Activated naive CD4-positive, alpha-beta T cell treated with anti-CD3 and anti-CD28 coated beads, Interleukin-2, amount 10 ng/mL, durations not matched to agents 5 hours and 36 hours (primary cell): ENCODE measurements around the gene OR10AG1. TPM values are rescaled to one million over a fixed set of nuclear protein-coding genes. Genes with fewer than 3 reads are reported as not detected.

ENCODE experiments used
- total RNA-seq, 2 experiments: library from RNA; stranded (reverse); gene quantifications; one replicate each; pipeline ENCODE4 v1.2.3, GENCODE V29; 2021

The OR10AG1 gene, protein sequence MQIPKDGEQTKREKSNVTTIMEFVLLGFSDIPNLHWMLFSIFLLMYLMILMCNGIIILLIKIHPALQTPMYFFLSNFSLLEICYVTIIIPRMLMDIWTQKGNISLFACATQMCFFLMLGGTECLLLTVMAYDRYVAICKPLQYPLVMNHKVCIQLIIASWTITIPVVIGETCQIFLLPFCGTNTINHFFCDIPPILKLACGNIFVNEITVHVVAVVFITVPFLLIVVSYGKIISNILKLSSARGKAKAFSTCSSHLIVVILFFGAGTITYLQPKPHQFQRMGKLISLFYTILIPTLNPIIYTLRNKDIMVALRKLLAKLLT
- not detected for total RNA-seq

DNA sequence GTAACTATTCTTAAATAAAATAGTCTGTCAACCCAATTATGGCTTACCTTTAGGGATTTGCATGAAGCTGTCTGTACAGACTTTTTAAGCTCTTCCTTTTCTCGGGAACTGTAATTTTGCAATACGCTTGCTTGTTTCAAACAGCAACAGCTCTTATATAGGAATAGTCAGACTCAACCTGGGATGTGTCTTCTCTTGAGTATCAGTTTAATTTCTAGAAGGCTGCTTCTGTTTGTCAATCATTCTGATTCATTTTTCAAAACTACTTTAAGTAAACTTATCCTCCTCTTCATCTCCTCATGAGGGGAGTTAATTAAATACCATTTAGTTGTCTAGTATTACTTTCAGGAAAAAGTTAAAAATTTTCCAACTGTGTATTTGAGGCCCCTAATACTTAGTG is at the start of gene OR10AG1:
TSS of gene OR10AG1 (minus strand) at position 101 of the 400 bp plus-strand sequence. CDS start at position 63, 38 bp downstream.

DNA sequence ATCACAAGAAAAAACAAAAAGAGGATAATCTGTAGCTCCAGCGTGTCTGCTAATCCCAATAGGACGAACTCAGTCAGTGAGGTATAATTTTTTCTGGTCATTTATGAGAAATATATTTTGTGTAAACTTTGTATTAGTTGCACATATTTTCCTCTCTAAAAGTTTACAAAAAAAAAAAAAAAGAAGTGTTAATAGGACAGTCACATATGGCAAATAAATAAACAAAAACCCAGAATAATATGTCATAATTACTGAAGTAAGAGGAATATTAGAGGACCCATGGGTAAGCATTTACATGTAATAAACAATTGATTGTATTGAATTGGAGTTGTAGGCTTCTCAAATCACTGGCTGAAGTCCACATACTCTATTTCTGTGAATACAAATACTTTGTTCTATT is 24.8 kb upstream of the OR10AG1 start, which contains the start of gene OR5F1:
TSS of gene OR5F1 (minus strand) at position 101 of the 400 bp plus-strand sequence. CDS start at position 101, 0 bp downstream.

DNA sequence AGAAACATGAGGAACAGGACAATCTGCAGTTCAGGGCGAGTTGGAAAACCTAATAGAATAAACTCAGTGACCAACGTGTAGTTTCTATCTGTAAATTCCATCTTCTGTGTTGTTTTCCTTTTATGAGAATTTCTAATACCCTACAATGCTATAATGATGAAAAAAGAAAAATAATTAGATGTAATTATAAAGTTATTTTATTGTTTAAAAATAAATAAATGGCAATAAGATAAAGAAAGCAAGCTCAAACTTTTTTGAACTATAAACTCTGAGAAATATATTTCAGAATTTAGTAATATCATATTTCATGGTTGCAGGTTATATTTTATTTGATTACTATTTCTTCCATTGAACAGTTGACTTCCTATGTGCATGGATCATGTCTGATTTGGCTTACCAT is 33.4 kb downstream of the OR10AG1 start, which contains the start of gene OR5I1:
TSS of gene OR5I1 (minus strand) at position 101 of the 400 bp plus-strand sequence. CDS start at position 101, 0 bp downstream.

Other genes starting within 250 kb of the OR10AG1 start
- not detected for gene OR5D13, start 196.5 kb downstream of the OR10AG1 start, total RNA-seq
- not detected for gene OR5D14, start 174.4 kb downstream of the OR10AG1 start, total RNA-seq
- not detected for gene OR5L1, start 158.6 kb downstream of the OR10AG1 start, total RNA-seq
- gene OR5D18, start 150.3 kb downstream of the OR10AG1 start, total RNA-seq, result not detected
- gene OR5L2, start 142.7 kb downstream of the OR10AG1 start, total RNA-seq, result not detected
- not detected for gene OR5D16, start 131.2 kb downstream of the OR10AG1 start, total RNA-seq
- gene TRIM51, start 86.6 kb downstream of the OR10AG1 start, total RNA-seq, result not detected
- gene OR5W2, start 55.4 kb downstream of the OR10AG1 start, total RNA-seq, result not detected
- gene OR5I1, start 33.5 kb downstream of the OR10AG1 start, total RNA-seq, result not detected
- not detected for gene OR5F1, start 24.7 kb upstream of the OR10AG1 start, total RNA-seq
- not detected for gene OR5AS1, start 57.7 kb upstream of the OR10AG1 start, total RNA-seq
- not detected for gene OR8I2, start 123.4 kb upstream of the OR10AG1 start, total RNA-seq
- not detected for gene OR8H2, start 133.7 kb upstream of the OR10AG1 start, total RNA-seq
- gene OR8H3, start 152.4 kb upstream of the OR10AG1 start, total RNA-seq, result not detected
- gene OR8J3, start 170.3 kb upstream of the OR10AG1 start, total RNA-seq, result not detected
- gene OR8K5, start 190.4 kb upstream of the OR10AG1 start, total RNA-seq, result not detected
- gene OR5J2, start 206.7 kb upstream of the OR10AG1 start, total RNA-seq, result not detected